Panc1 (cell line): ENCODE measurements around the gene LRRC71. TPM values are rescaled to one million over a fixed set of nuclear protein-coding genes. Genes with fewer than 3 reads are reported as not detected.

Experiments
- ATAC-seq: fragments of 200-7000 bp; cut with Tn5 transposase; 2 replicates; pipeline ENCODE4 v1.9.1; 2020; ENCODE audit warnings: mild to moderate bottlenecking, moderate library complexity
- BruUV-seq: library from RNA; stranded (reverse); fragments of 400-500 nt; replicated peaks from 2 replicates; lab custom pipeline; 2021; lab: Mats Ljungman, UMichigan
- CTCF ChIA-PET: fragments of 300-600 bp; sonication (Branson Sonifier 250); formaldehyde crosslinking; loops from one replicate; lab custom pipeline; 2022; ENCODE audit warnings: antibody characterized with exemption; lab: Charles Lee
- POLR2A ChIA-PET: fragments of 300-600 bp; sonication (Branson Sonifier 250); formaldehyde crosslinking; loops from one replicate; lab custom pipeline; 2022; ENCODE audit warnings: antibody characterized with exemption; lab: Charles Lee
- DNase-seq: peaks from one replicate; pipeline ENCODE4 v3.0.0-alpha.2; 2010; ENCODE audit warnings: low read depth, low spot score
- H3K27ac ChIP-seq: 2 replicates; pipeline ENCODE4 v1.5.1; 2011; ENCODE audit warnings: mild to moderate bottlenecking, low read length, inconsistent platforms
- H3K27me3 ChIP-seq: fragments of 200-500 bp; sonication (Bioruptor generic); 2 replicates; pipeline ENCODE4 v1.6.0; 2014; ENCODE audit warnings: low read length, inconsistent platforms; ENCODE audit not compliant: control insufficient read depth, insufficient read depth
- H3K36me3 ChIP-seq: fragments of 200-500 bp; sonication (Bioruptor generic); 2 replicates; pipeline ENCODE4 v1.5.1; 2014; ENCODE audit warnings: inconsistent platforms, mild to moderate bottlenecking, low read length, moderate library complexity; ENCODE audit not compliant: control insufficient read depth, insufficient read depth
- H3K4me1 ChIP-seq: 2 replicates; pipeline ENCODE4 v1.5.1; 2011; ENCODE audit warnings: inconsistent platforms, mild to moderate bottlenecking, low read length, moderate library complexity; ENCODE audit not compliant: control insufficient read depth, insufficient read depth
- H3K4me3 ChIP-seq, 2 experiments: 2 replicates each; pipeline ENCODE4 v1.5.1; 2011 to 2012; ENCODE audit warnings: low read depth in 2 of 2, low read length in 2 of 2, mild to moderate bottlenecking in 2 of 2, inconsistent platforms in 1 of 2, moderate library complexity in 1 of 2
- H3K9me3 ChIP-seq: fragments of 200-500 bp; sonication (Bioruptor generic); 2 replicates; pipeline ENCODE4 v1.5.1; 2014; ENCODE audit warnings: low read depth, mild to moderate bottlenecking, inconsistent platforms, low read length, moderate library complexity; ENCODE audit not compliant: control insufficient read depth, insufficient read depth
- SIN3A ChIP-seq: IDR thresholded peaks from 2 replicates; pipeline ENCODE4 v1.6.1; 2012; ENCODE audit warnings: low read depth, mild to moderate bottlenecking, low read length, moderate library complexity, borderline replicate concordance; ENCODE audit not compliant: insufficient read depth
- TCF7L2 ChIP-seq: IDR thresholded peaks from 2 replicates; pipeline ENCODE4 v1.6.1; 2011; ENCODE audit warnings: mild to moderate bottlenecking, low read depth, low read length, inconsistent platforms
- in situ Hi-C: cut with HindIII; loops from 2 replicates; pipeline ENCODE4 v1.10.0; 2016; ENCODE audit warnings: low sequenced_read_pairs, low pct_unique_long_range_greater_than_20kb
- intact Hi-C: fragments of 100-400 bp; cut with micrococcal nuclease; formaldehyde crosslinking; loops from one replicate; pipeline ENCODE4 v1.10.0; 2022; ENCODE audit not compliant: unreplicated experiment
- total RNA-seq: library from RNA; stranded (reverse); gene quantifications from one replicate; pipeline ENCODE4 v1.2.1, GENCODE V29; 2021; ENCODE audit not compliant: unreplicated experiment
- TF ChIP-seq, protein P1 (sequence below), 2 experiments: IDR thresholded peaks; 2 replicates each; pipeline ENCODE4 v1.6.1; 2011 to 2012; ENCODE audit warnings: low read depth in 2 of 2, control low read depth in 1 of 2, low read length in 1 of 2, mild to moderate bottlenecking in 1 of 2, moderate library complexity in 1 of 2; ENCODE audit not compliant: insufficient read depth in 1 of 2
- TF ChIP-seq, protein P2 (sequence below): fragments of 450-650 bp; IDR thresholded peaks from 2 replicates; pipeline ENCODE4 v1.5.1; 2017; ENCODE audit warnings: mild to moderate bottlenecking

Gene LRRC71
- total RNA-seq, 1 experiment from 2014 or later, result 0.77 TPM

DNA sequence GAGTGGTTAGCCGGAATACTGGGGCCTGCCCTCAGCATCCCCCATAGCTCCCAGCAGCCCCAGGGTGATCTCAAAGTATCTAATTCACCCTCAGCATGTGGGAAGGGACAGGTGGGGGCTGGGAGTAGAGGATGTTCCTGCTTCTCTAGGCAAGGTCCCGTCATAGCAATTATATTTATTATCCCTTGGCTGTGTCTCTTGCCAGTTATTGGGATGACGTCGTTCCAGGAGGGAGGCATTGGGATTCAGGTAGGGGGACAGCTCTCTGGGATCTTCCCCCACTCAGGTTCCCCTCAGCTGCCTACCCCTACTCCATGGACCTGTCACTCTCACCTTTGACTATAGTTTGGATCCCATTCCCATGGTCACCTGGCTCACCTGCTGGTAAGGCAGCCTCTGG is 38.8 kb upstream of the LRRC71 start:
- POLR2A ChIA-PET, result no interaction called here
- Histone ChIP-seq H3K36me3 (no peaks in the 10 kb centered on the region), H3K4me1 (no peaks in the 10 kb centered on the region; the same call in 1 of the 2 replicates), H3K4me3 (no peak overlapping the region), H3K27ac (no peak overlapping the region), H3K27me3 (no peaks in the 10 kb centered on the region), H3K9me3 (no peaks in the 10 kb centered on the region)
- no peak for DNase-seq
- intact Hi-C loops, result no loop called here
- ATAC-seq, result no peak
- no TSS peak for BruUV-seq
- CTCF ChIA-PET, result no interaction called here
- TF ChIP-seq, protein P1, sequence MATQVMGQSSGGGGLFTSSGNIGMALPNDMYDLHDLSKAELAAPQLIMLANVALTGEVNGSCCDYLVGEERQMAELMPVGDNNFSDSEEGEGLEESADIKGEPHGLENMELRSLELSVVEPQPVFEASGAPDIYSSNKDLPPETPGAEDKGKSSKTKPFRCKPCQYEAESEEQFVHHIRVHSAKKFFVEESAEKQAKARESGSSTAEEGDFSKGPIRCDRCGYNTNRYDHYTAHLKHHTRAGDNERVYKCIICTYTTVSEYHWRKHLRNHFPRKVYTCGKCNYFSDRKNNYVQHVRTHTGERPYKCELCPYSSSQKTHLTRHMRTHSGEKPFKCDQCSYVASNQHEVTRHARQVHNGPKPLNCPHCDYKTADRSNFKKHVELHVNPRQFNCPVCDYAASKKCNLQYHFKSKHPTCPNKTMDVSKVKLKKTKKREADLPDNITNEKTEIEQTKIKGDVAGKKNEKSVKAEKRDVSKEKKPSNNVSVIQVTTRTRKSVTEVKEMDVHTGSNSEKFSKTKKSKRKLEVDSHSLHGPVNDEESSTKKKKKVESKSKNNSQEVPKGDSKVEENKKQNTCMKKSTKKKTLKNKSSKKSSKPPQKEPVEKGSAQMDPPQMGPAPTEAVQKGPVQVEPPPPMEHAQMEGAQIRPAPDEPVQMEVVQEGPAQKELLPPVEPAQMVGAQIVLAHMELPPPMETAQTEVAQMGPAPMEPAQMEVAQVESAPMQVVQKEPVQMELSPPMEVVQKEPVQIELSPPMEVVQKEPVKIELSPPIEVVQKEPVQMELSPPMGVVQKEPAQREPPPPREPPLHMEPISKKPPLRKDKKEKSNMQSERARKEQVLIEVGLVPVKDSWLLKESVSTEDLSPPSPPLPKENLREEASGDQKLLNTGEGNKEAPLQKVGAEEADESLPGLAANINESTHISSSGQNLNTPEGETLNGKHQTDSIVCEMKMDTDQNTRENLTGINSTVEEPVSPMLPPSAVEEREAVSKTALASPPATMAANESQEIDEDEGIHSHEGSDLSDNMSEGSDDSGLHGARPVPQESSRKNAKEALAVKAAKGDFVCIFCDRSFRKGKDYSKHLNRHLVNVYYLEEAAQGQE (IDR thresholded peaks at IDR 0.05; ENCODE audit: insufficient read depth in 1 of 2, low read depth in 2 of 2, low read length in 1 of 2), result no peak
- in situ Hi-C loops, result no loop called here

DNA sequence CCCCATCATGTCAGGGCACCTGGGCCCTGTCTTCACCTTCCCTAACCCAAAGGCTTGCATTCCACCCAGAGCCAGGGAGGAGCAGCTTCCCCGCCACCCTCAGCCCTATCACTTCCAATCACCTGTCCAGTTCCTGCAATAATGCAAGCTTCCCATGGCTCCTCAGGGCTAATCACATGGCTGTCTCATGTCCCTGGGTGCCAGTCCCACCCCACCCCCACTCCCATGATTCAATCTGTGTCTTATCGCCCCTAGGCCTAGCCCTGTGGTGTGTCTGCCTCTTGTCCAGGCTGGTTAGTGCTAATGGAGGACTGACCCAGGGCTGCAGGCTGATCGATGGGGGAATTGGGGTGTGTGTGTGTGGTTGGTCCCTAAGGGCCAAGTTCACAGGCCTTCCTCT is 37.9 kb upstream of the LRRC71 start:
- H3K27ac ChIP-seq, result no peak overlapping the region
- H3K4me3 ChIP-seq, result no peak overlapping the region
- no peaks in the 10 kb centered on the region for H3K9me3 ChIP-seq
- in situ Hi-C loops, result no loop called here
- ATAC-seq (no peak), DNase-seq (no peak)
- ChIA-PET CTCF (no interaction called here), POLR2A (no interaction called here)
- TF ChIP-seq, protein P1 (IDR thresholded peaks at IDR 0.05; ENCODE audit: insufficient read depth in 1 of 2, low read depth in 2 of 2, low read length in 1 of 2), result no peak
- TF ChIP-seq TCF7L2 (no peak), SIN3A (no peak)
- TF ChIP-seq, protein P2, sequence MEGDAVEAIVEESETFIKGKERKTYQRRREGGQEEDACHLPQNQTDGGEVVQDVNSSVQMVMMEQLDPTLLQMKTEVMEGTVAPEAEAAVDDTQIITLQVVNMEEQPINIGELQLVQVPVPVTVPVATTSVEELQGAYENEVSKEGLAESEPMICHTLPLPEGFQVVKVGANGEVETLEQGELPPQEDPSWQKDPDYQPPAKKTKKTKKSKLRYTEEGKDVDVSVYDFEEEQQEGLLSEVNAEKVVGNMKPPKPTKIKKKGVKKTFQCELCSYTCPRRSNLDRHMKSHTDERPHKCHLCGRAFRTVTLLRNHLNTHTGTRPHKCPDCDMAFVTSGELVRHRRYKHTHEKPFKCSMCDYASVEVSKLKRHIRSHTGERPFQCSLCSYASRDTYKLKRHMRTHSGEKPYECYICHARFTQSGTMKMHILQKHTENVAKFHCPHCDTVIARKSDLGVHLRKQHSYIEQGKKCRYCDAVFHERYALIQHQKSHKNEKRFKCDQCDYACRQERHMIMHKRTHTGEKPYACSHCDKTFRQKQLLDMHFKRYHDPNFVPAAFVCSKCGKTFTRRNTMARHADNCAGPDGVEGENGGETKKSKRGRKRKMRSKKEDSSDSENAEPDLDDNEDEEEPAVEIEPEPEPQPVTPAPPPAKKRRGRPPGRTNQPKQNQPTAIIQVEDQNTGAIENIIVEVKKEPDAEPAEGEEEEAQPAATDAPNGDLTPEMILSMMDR, result no peak
- intact Hi-C loops, result no loop called here
- no TSS peak for BruUV-seq
- no peaks in the 10 kb centered on the region for H3K27me3 ChIP-seq
- no peaks in the 10 kb centered on the region for H3K36me3 ChIP-seq
- H3K4me1 ChIP-seq, result no peaks in the 10 kb centered on the region; the same call in 1 of the 2 replicates
